ENCODE measurements around the gene CADPS.

CADPS gene

DNA sequence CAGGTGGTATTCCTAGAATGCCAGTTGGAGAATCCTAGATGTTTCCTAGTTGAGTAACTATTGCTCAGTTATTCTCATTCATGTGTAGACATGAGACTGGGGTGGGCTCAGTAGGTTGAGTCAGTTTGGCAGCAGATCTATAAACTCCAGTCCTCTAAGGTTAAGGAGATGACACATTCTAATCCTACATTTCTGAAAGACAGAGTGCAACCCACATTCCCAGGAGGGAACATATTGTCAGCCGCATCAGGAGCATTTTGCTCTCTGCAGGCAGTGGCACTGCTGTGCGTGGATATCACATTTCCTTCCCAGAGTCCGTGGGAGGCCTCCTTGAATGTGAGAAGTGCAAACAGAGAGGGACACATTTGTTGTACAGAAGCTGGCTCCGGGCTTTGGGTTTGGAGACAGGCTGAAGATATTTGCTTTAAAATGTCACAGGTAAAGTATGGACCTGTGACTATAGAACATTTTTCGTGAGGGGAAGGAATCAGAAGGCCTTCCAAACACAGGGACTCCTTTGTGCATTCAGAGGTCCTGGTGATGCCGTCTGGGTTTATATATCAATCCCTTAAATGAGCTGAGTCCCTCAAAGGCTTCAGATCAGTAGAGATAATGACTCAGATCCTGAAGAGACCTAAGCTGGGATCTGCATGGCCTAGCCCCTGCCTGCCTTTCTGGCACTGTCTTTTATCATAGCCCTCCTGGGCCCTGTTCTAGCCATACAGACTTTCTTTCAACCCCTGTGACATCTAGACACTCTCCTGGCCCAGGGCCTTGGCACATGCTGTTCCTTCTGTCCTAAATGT is 156.5 kb downstream of the CADPS start:
- Histone ChIP-seq H3K4me3 (ENCODE audit: extremely low read depth, insufficient read depth, low read length, poor library complexity, severe bottlenecking) (no peak overlapping the region), H3K9me3 (ENCODE audit: control insufficient read depth, low read length) (no peaks in the 10 kb centered on the region), H3K4me1 (ENCODE audit: control insufficient read depth, insufficient read depth, low read length, poor library complexity, severe bottlenecking) (no peaks in the 10 kb centered on the region), H3K27ac (ENCODE audit: low read depth, low read length, severe bottlenecking) (peak overlapping the region; percentile 76), H3K36me3 (ENCODE audit: control insufficient read depth, insufficient read depth, low read length) (no peaks in the 10 kb centered on the region)
- WGBS, 2 experiments (ENCODE audit: insufficient coverage in 2 of 2) = 51 to 60% methylated on average over 6 of the region's 6 CpGs

DNA sequence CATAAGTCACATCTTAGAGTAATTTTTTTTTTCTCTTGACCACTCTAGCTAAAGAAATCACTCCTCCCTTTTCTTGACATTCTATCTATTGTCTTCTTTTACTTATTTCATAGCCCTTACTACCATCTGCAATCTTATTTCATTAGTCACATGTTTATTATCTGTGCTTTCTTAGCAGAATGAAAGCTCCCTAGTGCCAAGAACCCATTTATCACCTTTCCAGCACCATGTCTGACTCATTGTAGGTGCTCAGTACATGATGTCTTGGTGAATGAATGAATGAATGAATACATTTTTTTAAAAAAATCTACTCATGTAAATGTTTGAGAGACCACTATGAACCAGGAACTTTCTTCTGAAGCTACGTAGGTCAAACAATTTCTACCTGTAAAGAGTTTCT is 157.2 kb downstream of the CADPS start:
- Histone ChIP-seq H3K4me1 (ENCODE audit: control insufficient read depth, insufficient read depth, low read length, poor library complexity, severe bottlenecking) (no peaks in the 10 kb centered on the region), H3K27ac (ENCODE audit: low read depth, low read length, severe bottlenecking) (no peak overlapping the region), H3K4me3 (ENCODE audit: extremely low read depth, insufficient read depth, low read length, poor library complexity, severe bottlenecking) (no peak overlapping the region), H3K36me3 (ENCODE audit: control insufficient read depth, insufficient read depth, low read length) (no peaks in the 10 kb centered on the region), H3K9me3 (ENCODE audit: control insufficient read depth, low read length) (no peaks in the 10 kb centered on the region)
- no CpG with 5 or more reads among the region's 1 CpG for WGBS, 2 experiments (ENCODE audit: insufficient coverage in 2 of 2)

DNA sequence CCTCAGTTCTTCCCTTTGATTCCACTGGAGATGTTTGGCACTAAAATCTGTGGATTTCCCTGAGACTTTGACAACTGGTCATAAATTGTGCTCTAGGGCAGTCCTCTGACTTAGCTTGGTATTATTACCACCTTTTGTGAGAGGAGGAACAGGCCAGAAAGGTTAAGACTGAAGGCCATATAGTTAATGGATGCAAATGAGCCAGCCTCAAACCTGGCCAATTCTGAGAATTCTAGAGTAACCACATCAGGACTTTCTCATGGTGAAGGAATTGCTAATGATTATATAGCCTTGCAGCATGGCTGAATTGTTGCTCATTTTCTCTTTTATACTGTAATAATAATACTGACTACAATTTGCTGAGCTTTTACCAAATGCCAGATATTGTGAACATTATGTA is 162.5 kb downstream of the CADPS start:
- Histone ChIP-seq H3K4me3 (ENCODE audit: extremely low read depth, insufficient read depth, low read length, poor library complexity, severe bottlenecking) (no peak overlapping the region), H3K36me3 (ENCODE audit: control insufficient read depth, insufficient read depth, low read length) (no peaks in the 10 kb centered on the region), H3K27ac (ENCODE audit: low read depth, low read length, severe bottlenecking) (no peak overlapping the region), H3K4me1 (ENCODE audit: control insufficient read depth, insufficient read depth, low read length, poor library complexity, severe bottlenecking) (peaks cover 4% of the 10 kb centered on the region), H3K9me3 (ENCODE audit: control insufficient read depth, low read length) (no peaks in the 10 kb centered on the region)

DNA sequence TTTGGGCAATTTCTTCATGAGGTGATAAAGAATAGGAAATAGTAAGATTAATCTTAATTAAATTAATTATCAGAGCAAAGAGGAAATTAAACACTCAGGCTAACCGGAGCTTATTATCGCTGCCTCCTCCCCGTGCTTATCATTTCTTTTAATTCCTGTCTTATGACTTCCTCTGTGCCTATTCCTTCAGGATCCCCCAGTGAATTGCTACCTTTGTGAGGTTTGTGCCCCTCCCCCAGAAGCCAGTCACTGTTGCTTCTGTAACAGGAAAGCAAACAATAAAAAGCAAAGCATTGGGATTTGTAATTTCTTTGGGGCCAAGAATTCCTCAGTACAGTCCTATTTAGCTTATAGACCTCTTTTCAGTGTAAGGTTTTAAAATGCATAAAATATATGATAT is 164.5 kb downstream of the CADPS start:
- WGBS, 2 experiments (ENCODE audit: insufficient coverage in 2 of 2) = 70 to 73% methylated on average over 2 to 3 of the region's 3 CpGs
- Histone ChIP-seq H3K36me3 (ENCODE audit: control insufficient read depth, insufficient read depth, low read length) (no peaks in the 10 kb centered on the region), H3K4me1 (ENCODE audit: control insufficient read depth, insufficient read depth, low read length, poor library complexity, severe bottlenecking) (peaks cover 4% of the 10 kb centered on the region)

DNA sequence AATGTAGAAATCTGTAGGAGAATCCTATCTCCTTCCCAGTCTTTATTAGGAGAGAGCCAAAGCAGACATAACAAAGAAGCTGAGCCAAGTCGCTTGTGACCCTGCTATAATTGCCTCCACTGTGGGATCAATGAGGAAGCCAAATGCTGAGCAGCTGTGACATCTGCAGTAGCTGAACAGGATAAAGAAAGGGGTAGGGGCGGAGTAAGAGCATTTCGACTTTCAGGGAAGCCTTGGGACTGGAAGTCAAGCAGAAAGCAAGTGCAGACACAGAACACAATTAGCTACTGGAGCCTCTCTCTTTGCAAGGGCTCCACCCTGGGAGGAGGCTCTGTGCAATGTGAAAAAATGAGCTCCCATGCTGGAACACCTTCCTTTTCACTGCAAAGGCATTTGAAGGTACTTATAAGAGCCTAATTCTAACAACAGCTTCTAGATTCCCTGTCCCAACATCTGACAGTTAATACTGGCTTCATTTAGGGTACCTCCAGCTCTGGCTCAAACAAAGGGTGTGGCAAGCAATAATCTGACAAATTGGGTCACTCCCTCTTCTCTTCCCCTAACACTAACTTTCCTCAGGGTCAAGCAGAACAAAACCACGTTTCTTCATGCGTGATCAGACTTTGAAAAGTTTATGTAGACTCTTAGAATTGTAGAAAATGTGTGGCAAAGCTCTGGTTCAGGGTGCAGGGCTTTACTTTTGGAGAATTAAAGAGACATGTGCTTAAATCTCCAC is 166.4 kb downstream of the CADPS start:
- Histone ChIP-seq H3K36me3 (ENCODE audit: control insufficient read depth, insufficient read depth, low read length) (no peaks in the 10 kb centered on the region), H3K27ac (ENCODE audit: low read depth, low read length, severe bottlenecking) (no peak overlapping the region), H3K4me1 (ENCODE audit: control insufficient read depth, insufficient read depth, low read length, poor library complexity, severe bottlenecking) (peaks cover 4% of the 10 kb centered on the region), H3K9me3 (ENCODE audit: control insufficient read depth, low read length) (no peaks in the 10 kb centered on the region), H3K4me3 (ENCODE audit: extremely low read depth, insufficient read depth, low read length, poor library complexity, severe bottlenecking) (no peak overlapping the region)
- WGBS, 2 experiments (ENCODE audit: insufficient coverage in 2 of 2) = 47 to 69% methylated on average over 2 to 3 of the region's 5 CpGs

More for the DNA sequence above, 164.5 kb downstream of the CADPS start:
- Histone ChIP-seq H3K4me3 (ENCODE audit: extremely low read depth, insufficient read depth, low read length, poor library complexity, severe bottlenecking) (no peak overlapping the region), H3K9me3 (ENCODE audit: control insufficient read depth, low read length) (no peaks in the 10 kb centered on the region), H3K27ac (ENCODE audit: low read depth, low read length, severe bottlenecking) (no peak overlapping the region)

DNA sequence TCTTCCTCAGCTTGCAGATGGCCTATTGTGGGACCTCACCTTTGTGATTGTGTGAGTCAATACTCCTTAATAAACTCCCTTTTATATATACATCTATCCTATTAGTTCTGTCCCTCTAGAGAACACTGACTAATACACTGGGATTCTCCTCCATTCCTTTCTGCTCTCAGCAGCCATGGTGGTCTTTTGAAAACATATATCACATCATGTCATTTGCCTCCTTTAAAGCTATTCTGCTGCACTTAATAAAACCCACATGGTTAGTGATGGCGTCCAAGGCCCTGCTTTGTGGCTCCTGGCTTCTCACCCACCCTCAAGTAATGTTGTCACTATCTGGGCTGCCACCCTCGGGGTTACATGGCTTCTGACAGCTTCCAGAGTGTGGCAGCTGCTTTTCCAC is 169.5 kb downstream of the CADPS start:
- 92 to 94% methylated on average over 2 of the region's 2 CpGs for WGBS, 2 experiments (ENCODE audit: insufficient coverage in 2 of 2)
- Histone ChIP-seq H3K4me3 (ENCODE audit: extremely low read depth, insufficient read depth, low read length, poor library complexity, severe bottlenecking) (no peak overlapping the region), H3K27ac (ENCODE audit: low read depth, low read length, severe bottlenecking) (no peak overlapping the region), H3K9me3 (ENCODE audit: control insufficient read depth, low read length) (no peaks in the 10 kb centered on the region), H3K4me1 (ENCODE audit: control insufficient read depth, insufficient read depth, low read length, poor library complexity, severe bottlenecking) (peaks cover 3% of the 10 kb centered on the region), H3K36me3 (ENCODE audit: control insufficient read depth, insufficient read depth, low read length) (no peaks in the 10 kb centered on the region)

DNA sequence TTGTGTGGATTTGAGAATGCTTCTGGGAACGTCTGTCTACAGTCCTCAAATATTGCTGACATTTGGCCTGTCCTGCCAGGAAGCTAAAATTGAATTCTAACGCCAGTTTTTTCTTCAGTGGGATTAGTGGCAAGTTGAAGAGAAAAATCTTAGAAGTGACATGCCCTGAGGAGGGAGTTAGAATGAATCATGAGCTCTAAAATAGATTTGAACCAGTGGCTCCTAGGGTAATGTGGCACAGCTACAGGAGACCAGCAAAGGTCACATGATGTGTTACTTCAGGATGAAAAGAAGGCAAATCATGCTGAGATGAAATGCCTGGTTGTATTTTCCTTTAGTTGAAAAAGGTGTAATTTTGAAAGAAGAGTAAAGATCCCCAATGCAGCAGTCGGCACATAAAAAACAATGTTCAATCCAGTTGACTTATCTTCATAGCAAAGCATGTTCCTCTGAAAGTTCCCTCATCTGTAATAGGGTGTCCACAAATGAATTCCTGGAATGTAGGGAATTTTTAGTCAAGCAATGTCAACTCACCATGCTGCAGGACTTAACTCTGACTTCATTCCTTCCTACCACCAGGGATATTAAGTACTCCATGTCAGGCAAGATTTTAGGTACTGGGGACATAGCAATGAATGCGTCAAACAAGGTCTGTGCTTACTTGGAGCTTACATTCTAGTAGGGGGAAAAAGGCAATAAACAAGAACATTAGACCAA is 171.6 kb downstream of the CADPS start:
- H3K4me1 ChIP-seq (ENCODE audit: control insufficient read depth, insufficient read depth, low read length, poor library complexity, severe bottlenecking) = no peaks in the 10 kb centered on the region
- WGBS, 2 experiments (ENCODE audit: insufficient coverage in 2 of 2) = 73 to 88% methylated on average over 2 of the region's 4 CpGs
- H3K27ac ChIP-seq (ENCODE audit: low read depth, low read length, severe bottlenecking) = peak overlapping the region; percentile 55
- H3K9me3 ChIP-seq (ENCODE audit: control insufficient read depth, low read length) = no peaks in the 10 kb centered on the region
- no peaks in the 10 kb centered on the region for H3K36me3 ChIP-seq (ENCODE audit: control insufficient read depth, insufficient read depth, low read length)
- no peak overlapping the region for H3K4me3 ChIP-seq (ENCODE audit: extremely low read depth, insufficient read depth, low read length, poor library complexity, severe bottlenecking)

DNA sequence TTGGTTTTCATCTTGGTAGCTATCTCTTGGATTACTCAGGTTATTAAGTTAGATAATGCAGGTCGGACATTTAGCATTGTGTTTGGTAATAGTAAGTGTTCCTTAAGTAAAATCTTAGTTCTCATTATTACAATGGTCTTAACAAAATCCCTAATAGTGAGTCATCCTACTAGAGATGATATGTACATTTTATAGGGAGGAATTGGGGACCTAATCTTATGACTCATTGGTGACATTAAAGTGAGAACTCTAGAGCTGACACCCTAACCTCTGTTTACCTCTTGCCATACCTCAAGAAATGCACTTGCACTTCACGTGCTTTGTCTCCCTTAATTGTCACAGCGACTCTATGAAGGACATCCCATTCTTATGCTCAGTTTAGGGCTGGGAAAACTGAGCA is 174.9 kb downstream of the CADPS start:
- H3K9me3 ChIP-seq (ENCODE audit: control insufficient read depth, low read length) = no peaks in the 10 kb centered on the region
- no peak overlapping the region for H3K4me3 ChIP-seq (ENCODE audit: extremely low read depth, insufficient read depth, low read length, poor library complexity, severe bottlenecking)
- H3K27ac ChIP-seq (ENCODE audit: low read depth, low read length, severe bottlenecking) = no peak overlapping the region
- no peaks in the 10 kb centered on the region for H3K36me3 ChIP-seq (ENCODE audit: control insufficient read depth, insufficient read depth, low read length)
- no peaks in the 10 kb centered on the region for H3K4me1 ChIP-seq (ENCODE audit: control insufficient read depth, insufficient read depth, low read length, poor library complexity, severe bottlenecking)
- WGBS, 2 experiments (ENCODE audit: insufficient coverage in 2 of 2) = 94 to 100% methylated on average over 2 of the region's 3 CpGs

DNA sequence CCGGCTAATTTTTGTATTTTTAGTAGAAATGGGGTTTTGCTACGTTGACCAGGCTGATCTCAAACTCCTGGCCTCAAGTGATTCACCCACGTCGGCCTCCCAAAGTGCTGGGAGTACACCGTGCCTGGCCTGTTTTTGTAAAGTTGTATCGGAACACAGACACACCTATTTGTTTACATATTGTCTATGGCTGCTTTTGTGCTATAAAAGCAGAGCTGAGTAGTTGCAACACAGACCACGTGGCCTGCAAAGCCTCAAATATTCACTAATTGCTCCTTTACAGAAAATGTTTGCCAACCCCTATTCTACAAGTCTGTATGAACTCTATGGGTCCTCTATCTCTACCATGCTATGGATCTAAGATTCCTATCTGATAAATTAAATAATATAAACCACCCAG is 175.5 kb downstream of the CADPS start:
- Histone ChIP-seq H3K9me3 (ENCODE audit: control insufficient read depth, low read length) (no peaks in the 10 kb centered on the region), H3K4me1 (ENCODE audit: control insufficient read depth, insufficient read depth, low read length, poor library complexity, severe bottlenecking) (no peaks in the 10 kb centered on the region), H3K4me3 (ENCODE audit: extremely low read depth, insufficient read depth, low read length, poor library complexity, severe bottlenecking) (no peak overlapping the region), H3K27ac (ENCODE audit: low read depth, low read length, severe bottlenecking) (no peak overlapping the region), H3K36me3 (ENCODE audit: control insufficient read depth, insufficient read depth, low read length) (no peaks in the 10 kb centered on the region)
- WGBS, 2 experiments (ENCODE audit: insufficient coverage in 2 of 2) = 78% methylated on average over 3 of the region's 7 CpGs; no CpG with 5 or more reads in 1 of the 2 experiments

DNA sequence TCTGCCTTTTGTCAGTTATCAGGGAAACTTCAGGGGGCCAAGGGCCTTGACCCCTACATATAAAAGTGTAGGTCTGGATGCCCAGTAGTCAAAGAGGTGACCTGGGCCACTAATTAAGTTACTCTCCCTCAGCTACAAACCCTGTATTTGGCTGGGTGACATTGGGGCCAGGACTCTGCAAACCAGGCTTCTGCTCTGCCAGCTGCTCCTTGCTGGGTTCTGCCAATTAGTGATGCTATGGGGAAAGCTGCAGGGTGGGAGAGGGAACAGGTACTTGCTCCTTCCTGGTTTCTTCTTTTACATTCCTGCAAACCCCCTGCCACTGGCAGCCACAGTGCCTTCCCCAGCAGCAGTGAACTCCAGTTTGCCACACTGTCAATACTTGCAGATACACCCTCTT is 179.2 kb downstream of the CADPS start:
- H3K4me1 ChIP-seq (ENCODE audit: control insufficient read depth, insufficient read depth, low read length, poor library complexity, severe bottlenecking) = no peaks in the 10 kb centered on the region
- H3K36me3 ChIP-seq (ENCODE audit: control insufficient read depth, insufficient read depth, low read length) = no peaks in the 10 kb centered on the region
- no peak overlapping the region for H3K27ac ChIP-seq (ENCODE audit: low read depth, low read length, severe bottlenecking)
- no peaks in the 10 kb centered on the region for H3K9me3 ChIP-seq (ENCODE audit: control insufficient read depth, low read length)
- H3K4me3 ChIP-seq (ENCODE audit: extremely low read depth, insufficient read depth, low read length, poor library complexity, severe bottlenecking) = no peak overlapping the region

All from mesodermal cell (in vitro differentiated cells).